ENCODE data around the gene DGCR2. TPM values are rescaled to one million over a fixed set of nuclear protein-coding genes. Genes with fewer than 3 reads are reported as not detected.
"Not testable (repeated sequence)": the region's sequence is repeated elsewhere in the genome, so short reads cannot be mapped to it uniquely, and the experiment has no call there.

The DGCR2 gene
- total and polyA plus RNA-seq, 10 of the 15 experiments (the other 5 are each of a cell fraction or from before 2014, with no cell fraction given) = 0.19 to 28.4 (median 16.0) TPM

GRCh38 chr22:19050847-19051246 is 71.4 kb downstream of the DGCR2 start:
- H3K79me2 ChIP-seq (ENCODE audit: control insufficient read depth, insufficient read depth, low read length); ATAC-seq; FAIRE-seq; BruUV-seq (replicated peaks); RAD21 ChIA-PET (ENCODE audit: unreplicated experiment); DNase-seq (ENCODE audit: low read depth, low spot score); in situ Hi-C loops (cut with MboI); H3K9ac ChIP-seq (ENCODE audit: control insufficient read depth, insufficient read depth, low read length); H3K27me3 ChIP-seq (replicated peaks in 1 of 2; ENCODE audit: control insufficient read depth in 2 of 2, insufficient read depth in 2 of 2, low read length in 1 of 2); H3K4me1 ChIP-seq (ENCODE audit: control insufficient read depth, insufficient read depth, low read length); H3K4me3 ChIP-seq; H2AFZ ChIP-seq (ENCODE audit: control insufficient read depth, low read depth, low read length); intact Hi-C loops (cut with micrococcal nuclease; ENCODE audit: unreplicated experiment); H3K4me2 ChIP-seq (ENCODE audit: control insufficient read depth, insufficient read depth); H4K20me1 ChIP-seq (ENCODE audit: control insufficient read depth, insufficient read depth); H3K27ac ChIP-seq (ENCODE audit: control insufficient read depth, insufficient read depth); H3K9me3 ChIP-seq (replicated peaks; ENCODE audit: control insufficient read depth, insufficient read depth, low read length): not testable (repeated sequence)
- SMC1A ChIA-PET (ENCODE audit: uncharacterized antibody, unreplicated experiment) = interaction anchor here (2.1 kb wide), 1 partner anchor 65 kb away, joined by 4 read pairs; no protein-coding TSS in a partner anchor
- CTCF ChIA-PET = interaction anchor here (0.7 kb wide), 1 partner anchor 38 kb away, joined by 3 read pairs; no protein-coding TSS in a partner anchor
- H3K36me3 ChIP-seq (ENCODE audit: control insufficient read depth in 2 of 2, insufficient read depth in 2 of 2, low read length in 1 of 2) = peaks cover 20 to 29% of the 10 kb centered on the region in 2 experiments
- 95% methylated on average over 3 of the region's 4 CpGs for WGBS (ENCODE audit: insufficient coverage, insufficient replicate concordance, low lambda C conversion rate, missing lambda C conversion rate)
- POLR2A ChIA-PET = interaction anchor here (0.7 kb wide), 1 partner anchor 1140 kb away, joined by 5 read pairs; no protein-coding TSS in a partner anchor

- ChIA-PET SMC1A (ENCODE audit: uncharacterized antibody, unreplicated experiment) (interaction anchor here (2.1 kb wide), 1 partner anchor 66 kb away, joined by 4 read pairs; no protein-coding TSS in a partner anchor), POLR2A (no interaction called here), CTCF (no interaction called here), RAD21 (ENCODE audit: unreplicated experiment) (no interaction called here)
- Histone ChIP-seq H4K20me1 (ENCODE audit: control insufficient read depth, insufficient read depth) (no peaks in the 10 kb centered on the region), H3K4me1 (ENCODE audit: control insufficient read depth, insufficient read depth, low read length) (no peaks in the 10 kb centered on the region), H2AFZ (ENCODE audit: control insufficient read depth, low read depth, low read length) (no peak overlapping the region), H3K36me3 (ENCODE audit: control insufficient read depth in 2 of 2, insufficient read depth in 2 of 2, low read length in 1 of 2) (peaks cover 18 to 33% of the 10 kb centered on the region in 2 experiments), H3K79me2 (ENCODE audit: control insufficient read depth, insufficient read depth, low read length) (no peaks in the 10 kb centered on the region), H3K4me3 (no peak overlapping the region), H3K9me3 (replicated peaks; ENCODE audit: control insufficient read depth, insufficient read depth, low read length) (no peaks in the 10 kb centered on the region), H3K27ac (ENCODE audit: control insufficient read depth, insufficient read depth) (no peak overlapping the region), H3K4me2 (ENCODE audit: control insufficient read depth, insufficient read depth) (no peak overlapping the region), H3K27me3 (replicated peaks in 1 of 2; ENCODE audit: control insufficient read depth in 2 of 2, insufficient read depth in 2 of 2, low read length in 1 of 2) (no peaks in the 10 kb centered on the region), H3K9ac (ENCODE audit: control insufficient read depth, insufficient read depth, low read length) (no peak overlapping the region)
- DNase-seq (ENCODE audit: low read depth, low spot score) (no peak), FAIRE-seq (no peak), ATAC-seq (no peak)
- intact Hi-C loops (cut with micrococcal nuclease; ENCODE audit: unreplicated experiment) (no loop called here), in situ Hi-C loops (cut with MboI) (no loop called here)
- TF ChIP-seq ZNF274 (IDR thresholded peaks at IDR 0.05; ENCODE audit: insufficient read depth, insufficient read length) (no peak), ZBTB11 (CRISPR knock-in tag; IDR thresholded peaks at IDR 0.05) (no peak)
- BruUV-seq (replicated peaks) = no TSS peak
- WGBS (ENCODE audit: insufficient coverage, insufficient replicate concordance, low lambda C conversion rate, missing lambda C conversion rate) = 83% methylated on average over 3 of the region's 3 CpGs
These were observed 72.1 kb downstream of the DGCR2 start for GRCh38 chr22:19050117-19050516.
